ENCODE data around the gene RTP2. TPM values are rescaled to one million over a fixed set of nuclear protein-coding genes. Genes with fewer than 3 reads are reported as not detected.

Gene RTP2
- total RNA-seq, 4 donors from 2014 or later = not detected

- peak; percentile 40 for ATAC-seq
- H3K27ac ChIP-seq = no peak overlapping the region
- H3K36me3 ChIP-seq = no peaks in the 10 kb centered on the region
- H3K4me3 ChIP-seq = no peak overlapping the region
- WGBS, 2 donors (ENCODE audit: low coverage in 1 of 2) = 72 to 90% methylated on average over 2 of the region's 2 CpGs
- H3K27me3 ChIP-seq = no peaks in the 10 kb centered on the region
- no peaks in the 10 kb centered on the region for H3K9me3 ChIP-seq
- H3K4me1 ChIP-seq = peaks cover 0 to 4% (median 0%) of the 10 kb centered on the region in 3 donors
- TF ChIP-seq POLR2A (IDR thresholded peaks at IDR 0.05) = no peak
- no peak for TF ChIP-seq EP300 (IDR thresholded peaks at IDR 0.05)
- no peak for TF ChIP-seq POLR2AphosphoS5 (IDR thresholded peaks at IDR 0.05)
- TF ChIP-seq CTCF (IDR thresholded peaks at IDR 0.05) = no peak
Observed at GRCh38 chr3:187713504-187713903, 11.1 kb upstream of the RTP2 start.

GRCh38 chr3:187709155-187709554 lies 6.8 kb upstream of the RTP2 start:
- Histone ChIP-seq H3K27me3 (no peaks in the 10 kb centered on the region), H3K27ac (no peak overlapping the region), H3K4me1 (peaks cover 0 to 4% (median 0%) of the 10 kb centered on the region in 3 donors), H3K36me3 (no peaks in the 10 kb centered on the region), H3K9me3 (no peaks in the 10 kb centered on the region), H3K4me3 (no peak overlapping the region)
- 74 to 76% methylated on average over 3 to 4 of the region's 4 CpGs for WGBS, 2 donors (ENCODE audit: low coverage in 1 of 2)
- TF ChIP-seq POLR2AphosphoS5 (IDR thresholded peaks at IDR 0.05) (no peak), POLR2A (IDR thresholded peaks at IDR 0.05) (no peak), CTCF (IDR thresholded peaks at IDR 0.05) (no peak), EP300 (IDR thresholded peaks at IDR 0.05) (no peak)
- ATAC-seq = no peak

- H3K4me3 ChIP-seq = no peak overlapping the region
- H3K4me1 ChIP-seq = peaks cover 0 to 3% (median 0%) of the 10 kb centered on the region in 3 donors
- no peak for TF ChIP-seq CTCF (IDR thresholded peaks at IDR 0.05)
- TF ChIP-seq POLR2A (IDR thresholded peaks at IDR 0.05) = no peak
- no peak for TF ChIP-seq POLR2AphosphoS5 (IDR thresholded peaks at IDR 0.05)
- TF ChIP-seq EP300 (IDR thresholded peaks at IDR 0.05) = no peak
- no peaks in the 10 kb centered on the region for H3K27me3 ChIP-seq
- no peak overlapping the region for H3K27ac ChIP-seq
- H3K9me3 ChIP-seq = no peaks in the 10 kb centered on the region
- ATAC-seq = no peak
- H3K36me3 ChIP-seq = no peaks in the 10 kb centered on the region
Observed at GRCh38 chr3:187708696-187709095, 6.3 kb upstream of the RTP2 start.

GRCh38 chr3:187706971-187707370 lies 4.6 kb upstream of the RTP2 start:
- ATAC-seq = no peak
- no peaks in the 10 kb centered on the region for H3K9me3 ChIP-seq
- WGBS, 2 donors (ENCODE audit: low coverage in 1 of 2) = 90 to 95% methylated on average over 2 of the region's 2 CpGs
- H3K4me1 ChIP-seq = no peaks in the 10 kb centered on the region
- no peak for TF ChIP-seq CTCF (IDR thresholded peaks at IDR 0.05)
- no peak for TF ChIP-seq POLR2AphosphoS5 (IDR thresholded peaks at IDR 0.05)
- TF ChIP-seq EP300 (IDR thresholded peaks at IDR 0.05) = no peak
- no peak for TF ChIP-seq POLR2A (IDR thresholded peaks at IDR 0.05)
- H3K4me3 ChIP-seq = no peak overlapping the region
- H3K27me3 ChIP-seq = no peaks in the 10 kb centered on the region
- no peaks in the 10 kb centered on the region for H3K36me3 ChIP-seq
- no peak overlapping the region for H3K27ac ChIP-seq

GRCh38 chr3:187705164-187705563 lies 2.8 kb upstream of the RTP2 start:
- no peak for ATAC-seq
- Histone ChIP-seq H3K9me3 (no peaks in the 10 kb centered on the region), H3K27ac (no peak overlapping the region)

More at GRCh38 chr3:187705164-187705563, 2.8 kb upstream of the RTP2 start:
- no peak overlapping the region for H3K4me3 ChIP-seq
- no peaks in the 10 kb centered on the region for H3K27me3 ChIP-seq
- no peaks in the 10 kb centered on the region for H3K4me1 ChIP-seq
- TF ChIP-seq CTCF (IDR thresholded peaks at IDR 0.05) (no peak), POLR2A (IDR thresholded peaks at IDR 0.05) (no peak), EP300 (IDR thresholded peaks at IDR 0.05) (no peak), POLR2AphosphoS5 (IDR thresholded peaks at IDR 0.05) (no peak)
- H3K36me3 ChIP-seq = no peaks in the 10 kb centered on the region

Data from gastroesophageal sphincter (tissue), 4 donors.